Fibroblast of lung (primary cell): Measurements from ENCODE around the gene ANO2. TPM values are rescaled to one million over a fixed set of nuclear protein-coding genes. Genes with fewer than 3 reads are reported as not detected.

ENCODE experiments used
- DNase-seq, 2 donors: peaks; one replicate each; pipeline versions ENCODE4 v3.0.0 to v3.0.0-alpha.2; 2010; ENCODE audit warnings: low read depth in 2 of 2
- H2AFZ ChIP-seq: 2 replicates; pipeline ENCODE4 v1.5.1; 2012; ENCODE audit warnings: low read length, control low read depth, inconsistent platforms
- H3K27ac ChIP-seq: 2 replicates; pipeline ENCODE4 v1.5.1; 2011; ENCODE audit warnings: low read length, control low read depth; ENCODE audit not compliant: insufficient read depth
- H3K27me3 ChIP-seq: 2 replicates; pipeline ENCODE4 v1.5.1; 2011; ENCODE audit warnings: mild to moderate bottlenecking, low read length; ENCODE audit not compliant: control insufficient read depth, insufficient read depth
- H3K36me3 ChIP-seq: 2 replicates; pipeline ENCODE4 v1.5.1; 2011; ENCODE audit warnings: low read length; ENCODE audit not compliant: control insufficient read depth, insufficient read depth
- H3K4me1 ChIP-seq: 2 replicates; pipeline ENCODE4 v1.5.1; 2011; ENCODE audit warnings: low read length; ENCODE audit not compliant: control insufficient read depth, insufficient read depth; ENCODE audit errors: extremely low read depth
- H3K4me2 ChIP-seq: 2 replicates; pipeline ENCODE4 v1.5.1; 2011; ENCODE audit warnings: low read length, control low read depth; ENCODE audit not compliant: insufficient read depth; ENCODE audit errors: extremely low read depth
- H3K4me3 ChIP-seq, 4 experiments: fragments of 200-600 bp in 1 of 4; sonication (generic) in 1 of 4; replicated peaks in 1 of 4; 2 replicates each; pipeline ENCODE4 v1.5.1; 2011 to 2016; ENCODE audit warnings: low read length in 4 of 4, low read depth in 3 of 4, mild to moderate bottlenecking in 3 of 4, control low read depth in 2 of 4, inconsistent platforms in 1 of 4, mixed read lengths in 1 of 4; ENCODE audit not compliant: insufficient read depth in 1 of 4; ENCODE audit errors: control extremely low read depth in 1 of 4
- H3K79me2 ChIP-seq: 2 replicates; pipeline ENCODE4 v1.5.1; 2012; ENCODE audit warnings: mild to moderate bottlenecking, low read length, inconsistent platforms; ENCODE audit not compliant: control insufficient read depth, insufficient read depth
- H3K9ac ChIP-seq: 2 replicates; pipeline ENCODE4 v1.5.1; 2011; ENCODE audit warnings: mild to moderate bottlenecking, low read length, control low read depth; ENCODE audit not compliant: insufficient read depth
- H3K9me3 ChIP-seq: 2 replicates; pipeline ENCODE4 v1.5.1; 2012; ENCODE audit warnings: low read depth, low read length; ENCODE audit not compliant: control insufficient read depth, insufficient read depth
- H4K20me1 ChIP-seq: 2 replicates; pipeline ENCODE4 v1.5.1; 2011; ENCODE audit warnings: low read length; ENCODE audit not compliant: control insufficient read depth, insufficient read depth; ENCODE audit errors: extremely low read depth
- CTCF ChIP-seq, 2 donors: IDR thresholded peaks in 1 of 2; conservative IDR thresholded peaks in 1 of 2; 1 replicate in 1 of 2; 2 replicates in 1 of 2; pipeline ENCODE4 v1.5.1; 2011 to 2012; ENCODE audit warnings: low read length in 2 of 2, control low read depth in 1 of 2, inconsistent platforms in 1 of 2, low read depth in 1 of 2, mild to moderate bottlenecking in 1 of 2
- EZH2 ChIP-seq: IDR thresholded peaks from 2 replicates; pipeline ENCODE4 v1.5.1; 2012; ENCODE audit warnings: low read length, control low read depth, mild to moderate bottlenecking; ENCODE audit errors: missing control alignments
- polyA plus RNA-seq, 2 donors: library from polyadenylated mRNA; depleted of rRNA in 1 of 2; stranded (reverse) in 1 of 2; unstranded in 1 of 2; fragments of >200 nt; gene quantifications; 2 replicates each; pipeline ENCODE4 v1.2.1, GENCODE V29; 2011 to 2012; ENCODE audit warnings: missing spikeins in 1 of 2
- total RNA-seq: library from RNA; depleted of rRNA; stranded (reverse); fragments of >200 nt; gene quantifications from 2 replicates; pipeline ENCODE4 v1.2.1, GENCODE V29; 2014

The ANO2 gene
- total and polyA plus RNA-seq, 2 donors (not counting 1 experiment from before 2014, with no cell fraction given) = 0.15 to 0.17 TPM

DNA sequence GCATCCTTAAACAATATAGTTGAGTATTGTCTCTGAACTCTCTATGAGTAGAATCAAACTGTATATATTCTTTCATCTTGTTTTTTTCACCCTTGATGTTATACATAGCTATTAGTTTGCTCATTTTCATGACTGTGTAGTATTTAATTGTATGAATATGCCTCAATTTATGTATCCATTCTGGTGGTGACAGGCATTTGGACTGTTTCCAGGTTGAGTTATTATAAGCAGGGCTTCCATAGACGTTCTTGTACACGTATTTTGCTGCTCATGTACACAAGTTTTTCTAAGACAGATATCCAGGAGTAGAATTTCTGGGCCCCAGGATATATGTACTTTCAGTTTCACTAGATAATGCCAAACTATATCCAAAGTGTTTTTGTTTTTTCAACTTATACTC is 301.8 kb downstream of the ANO2 start:
- H3K36me3 ChIP-seq = no peaks in the 10 kb centered on the region
- no peak for TF ChIP-seq EZH2
- no peak for TF ChIP-seq CTCF (conservative IDR thresholded peaks at IDR 0.05 in 1 of 2, IDR thresholded peaks at IDR 0.05 in 1 of 2; ENCODE audit: low read depth in 1 of 2, low read length in 2 of 2)
- no peaks in the 10 kb centered on the region for H3K79me2 ChIP-seq
- H3K4me3 ChIP-seq = no peak overlapping the region
- no peak overlapping the region for H3K9ac ChIP-seq
- no peaks in the 10 kb centered on the region for H3K4me1 ChIP-seq
- DNase-seq = no peak
- no peak overlapping the region for H3K27ac ChIP-seq
- H2AFZ ChIP-seq = no peak overlapping the region
- no peaks in the 10 kb centered on the region for H3K27me3 ChIP-seq
- no peaks in the 10 kb centered on the region for H4K20me1 ChIP-seq
- no peak overlapping the region for H3K4me2 ChIP-seq
- no peaks in the 10 kb centered on the region for H3K9me3 ChIP-seq

DNA sequence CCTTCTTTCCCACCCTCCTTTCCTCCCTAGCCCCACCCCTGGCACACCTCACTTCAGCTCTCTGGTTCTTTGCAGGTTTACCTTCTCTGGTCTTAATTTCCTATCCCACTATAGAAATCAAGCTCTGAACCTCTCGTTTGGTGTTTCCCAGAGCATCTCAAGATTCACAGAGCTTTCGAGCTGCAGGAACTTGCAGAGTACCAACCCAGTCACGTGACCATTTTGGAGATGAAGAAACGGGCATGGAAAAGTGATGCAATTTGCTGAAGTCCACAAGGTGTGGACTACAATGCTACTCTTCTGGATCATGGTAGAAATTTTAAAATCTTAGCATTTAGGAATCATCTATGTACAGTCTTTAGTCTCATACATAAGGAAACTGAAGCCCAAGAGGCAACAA is 307.4 kb downstream of the ANO2 start:
- H3K9ac ChIP-seq = no peak overlapping the region
- no peak overlapping the region for H2AFZ ChIP-seq
- no peak overlapping the region for H3K27ac ChIP-seq
- no peaks in the 10 kb centered on the region for H3K79me2 ChIP-seq
- no peak for TF ChIP-seq EZH2
- no peak for TF ChIP-seq CTCF (conservative IDR thresholded peaks at IDR 0.05 in 1 of 2, IDR thresholded peaks at IDR 0.05 in 1 of 2; ENCODE audit: low read depth in 1 of 2, low read length in 2 of 2)
- no peak for DNase-seq
- no peak overlapping the region for H3K4me3 ChIP-seq
- no peak overlapping the region for H3K4me2 ChIP-seq
- H3K4me1 ChIP-seq = no peaks in the 10 kb centered on the region
- peaks cover 5% of the 10 kb centered on the region for H3K27me3 ChIP-seq
- no peaks in the 10 kb centered on the region for H3K9me3 ChIP-seq
- no peaks in the 10 kb centered on the region for H4K20me1 ChIP-seq
- no peaks in the 10 kb centered on the region for H3K36me3 ChIP-seq

DNA sequence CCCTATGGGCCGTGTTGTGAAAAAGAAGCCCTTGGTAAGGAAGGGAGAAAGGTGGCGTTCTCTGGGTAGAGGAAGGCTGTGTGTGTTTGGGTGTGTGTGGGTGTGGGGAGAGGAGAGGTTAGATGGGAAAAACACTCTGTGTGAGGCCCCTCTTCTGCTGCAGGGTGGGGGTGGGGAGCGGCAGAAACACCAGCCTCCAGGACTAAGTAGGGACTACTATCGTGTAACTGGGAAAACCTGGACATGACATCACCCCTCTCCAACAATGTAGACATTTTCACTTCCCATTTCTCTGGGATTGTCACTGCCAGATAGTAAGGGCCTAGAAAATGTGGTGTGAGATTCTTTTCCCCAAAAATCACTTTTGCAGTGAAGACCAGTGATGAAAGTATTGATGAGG is 308.2 kb downstream of the ANO2 start:
- H3K4me2 ChIP-seq = no peak overlapping the region
- H3K79me2 ChIP-seq = no peaks in the 10 kb centered on the region
- no peaks in the 10 kb centered on the region for H3K9me3 ChIP-seq
- no peak overlapping the region for H3K4me3 ChIP-seq
- TF ChIP-seq EZH2 (no peak), CTCF (conservative IDR thresholded peaks at IDR 0.05 in 1 of 2, IDR thresholded peaks at IDR 0.05 in 1 of 2; ENCODE audit: low read depth in 1 of 2, low read length in 2 of 2) (no peak)
- DNase-seq = no peak
- peaks cover 5% of the 10 kb centered on the region for H3K27me3 ChIP-seq
- H3K9ac ChIP-seq = no peak overlapping the region
- H4K20me1 ChIP-seq = no peaks in the 10 kb centered on the region
- H2AFZ ChIP-seq = no peak overlapping the region
- H3K4me1 ChIP-seq = no peaks in the 10 kb centered on the region
- no peak overlapping the region for H3K27ac ChIP-seq
- no peaks in the 10 kb centered on the region for H3K36me3 ChIP-seq
